ENCODE data around the gene PRKAR2B. TPM values are rescaled to one million over a fixed set of nuclear protein-coding genes. Genes with fewer than 3 reads are reported as not detected.

PRKAR2B gene
- polyA plus RNA-seq, 1 donor from 2014 or later = 297 TPM

DNA sequence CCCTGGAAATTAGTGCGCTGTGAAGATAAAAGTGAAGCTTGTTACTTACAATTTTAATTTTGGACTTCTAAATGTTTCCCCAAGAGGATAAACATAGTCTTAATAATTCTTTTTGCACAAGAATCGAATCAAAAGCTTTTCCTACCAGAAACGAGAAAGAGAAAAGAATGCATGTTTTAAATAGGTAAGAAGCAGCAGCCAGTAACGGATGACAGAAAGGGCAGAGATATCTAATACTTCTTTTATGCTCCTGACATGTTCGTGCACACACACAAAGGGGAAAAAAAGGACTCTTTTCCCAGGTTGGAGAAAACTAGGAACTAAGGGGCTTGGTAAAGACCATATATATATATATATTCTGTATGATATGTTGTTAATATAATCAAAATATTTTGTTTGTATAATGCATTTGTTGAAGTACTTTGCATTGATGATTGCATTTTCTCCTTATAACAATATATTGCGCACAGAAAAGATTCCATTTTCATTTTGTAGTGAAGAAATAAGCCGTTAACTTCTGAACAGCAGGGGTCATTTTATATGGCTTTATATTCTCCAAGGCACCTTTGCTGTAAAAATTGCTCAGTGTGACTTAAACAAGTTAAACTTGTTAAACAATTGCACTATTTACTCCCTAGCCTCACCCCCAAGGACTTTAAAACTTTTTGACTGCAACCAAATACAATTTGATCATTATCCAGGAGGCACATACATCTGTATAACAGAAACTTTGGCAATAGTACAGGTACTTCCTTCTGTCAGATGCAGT lies 2.2 kb downstream of the PRKAR2B start:
- H3K4me3 ChIP-seq (ENCODE audit: low read length) = peak overlapping the region; percentile 94
- no peaks in the 10 kb centered on the region for H4K20me1 ChIP-seq (ENCODE audit: insufficient read depth)
- no peaks in the 10 kb centered on the region for H3K9me3 ChIP-seq (ENCODE audit: low read length)
- no peak overlapping the region for H2AFZ ChIP-seq (ENCODE audit: low read depth, low read length)
- peak overlapping the region; percentile 94 for H3K9ac ChIP-seq (ENCODE audit: low read length)
- no peaks in the 10 kb centered on the region for H3K27me3 ChIP-seq (ENCODE audit: insufficient read depth, low read depth, low read length)
- peaks cover 5% of the 10 kb centered on the region for H3F3A ChIP-seq (ENCODE audit: insufficient read depth, low read length, poor library complexity, severe bottlenecking)
- H3K4me2 ChIP-seq (ENCODE audit: low read length) = peak overlapping the region; percentile 83
- peak overlapping the region; percentile 97 for H3K27ac ChIP-seq (ENCODE audit: low read length)
- H3K79me2 ChIP-seq (replicated peaks; ENCODE audit: insufficient read depth, low read length) = peaks cover 71% of the 10 kb centered on the region
- no peaks in the 10 kb centered on the region for H3K36me3 ChIP-seq (ENCODE audit: insufficient read depth, low read length)
- TF ChIP-seq TAF1 (IDR thresholded peaks at IDR 0.05; ENCODE audit: low read depth) (no peak), EP300 (conservative IDR thresholded peaks at IDR 0.05; ENCODE audit: poor library complexity, severe bottlenecking) (no peak), RAD21 (conservative IDR thresholded peaks at IDR 0.05) (no peak), SMC3 (conservative IDR thresholded peaks at IDR 0.05; ENCODE audit: poor library complexity) (no peak), MXI1 (conservative IDR thresholded peaks at IDR 0.05; ENCODE audit: poor library complexity, severe bottlenecking) (no peak), POLR2AphosphoS5 (IDR thresholded peaks at IDR 0.05) (no peak), EZH2 (IDR thresholded peaks at IDR 0.05; ENCODE audit: borderline replicate concordance, insufficient read depth, low read length, poor library complexity, severe bottlenecking) (no peak)
- TF ChIP-seq, protein P1, sequence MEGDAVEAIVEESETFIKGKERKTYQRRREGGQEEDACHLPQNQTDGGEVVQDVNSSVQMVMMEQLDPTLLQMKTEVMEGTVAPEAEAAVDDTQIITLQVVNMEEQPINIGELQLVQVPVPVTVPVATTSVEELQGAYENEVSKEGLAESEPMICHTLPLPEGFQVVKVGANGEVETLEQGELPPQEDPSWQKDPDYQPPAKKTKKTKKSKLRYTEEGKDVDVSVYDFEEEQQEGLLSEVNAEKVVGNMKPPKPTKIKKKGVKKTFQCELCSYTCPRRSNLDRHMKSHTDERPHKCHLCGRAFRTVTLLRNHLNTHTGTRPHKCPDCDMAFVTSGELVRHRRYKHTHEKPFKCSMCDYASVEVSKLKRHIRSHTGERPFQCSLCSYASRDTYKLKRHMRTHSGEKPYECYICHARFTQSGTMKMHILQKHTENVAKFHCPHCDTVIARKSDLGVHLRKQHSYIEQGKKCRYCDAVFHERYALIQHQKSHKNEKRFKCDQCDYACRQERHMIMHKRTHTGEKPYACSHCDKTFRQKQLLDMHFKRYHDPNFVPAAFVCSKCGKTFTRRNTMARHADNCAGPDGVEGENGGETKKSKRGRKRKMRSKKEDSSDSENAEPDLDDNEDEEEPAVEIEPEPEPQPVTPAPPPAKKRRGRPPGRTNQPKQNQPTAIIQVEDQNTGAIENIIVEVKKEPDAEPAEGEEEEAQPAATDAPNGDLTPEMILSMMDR (IDR thresholded peaks at IDR 0.05; ENCODE audit: poor library complexity, severe bottlenecking) = no peak
- TF ChIP-seq, protein P2, sequence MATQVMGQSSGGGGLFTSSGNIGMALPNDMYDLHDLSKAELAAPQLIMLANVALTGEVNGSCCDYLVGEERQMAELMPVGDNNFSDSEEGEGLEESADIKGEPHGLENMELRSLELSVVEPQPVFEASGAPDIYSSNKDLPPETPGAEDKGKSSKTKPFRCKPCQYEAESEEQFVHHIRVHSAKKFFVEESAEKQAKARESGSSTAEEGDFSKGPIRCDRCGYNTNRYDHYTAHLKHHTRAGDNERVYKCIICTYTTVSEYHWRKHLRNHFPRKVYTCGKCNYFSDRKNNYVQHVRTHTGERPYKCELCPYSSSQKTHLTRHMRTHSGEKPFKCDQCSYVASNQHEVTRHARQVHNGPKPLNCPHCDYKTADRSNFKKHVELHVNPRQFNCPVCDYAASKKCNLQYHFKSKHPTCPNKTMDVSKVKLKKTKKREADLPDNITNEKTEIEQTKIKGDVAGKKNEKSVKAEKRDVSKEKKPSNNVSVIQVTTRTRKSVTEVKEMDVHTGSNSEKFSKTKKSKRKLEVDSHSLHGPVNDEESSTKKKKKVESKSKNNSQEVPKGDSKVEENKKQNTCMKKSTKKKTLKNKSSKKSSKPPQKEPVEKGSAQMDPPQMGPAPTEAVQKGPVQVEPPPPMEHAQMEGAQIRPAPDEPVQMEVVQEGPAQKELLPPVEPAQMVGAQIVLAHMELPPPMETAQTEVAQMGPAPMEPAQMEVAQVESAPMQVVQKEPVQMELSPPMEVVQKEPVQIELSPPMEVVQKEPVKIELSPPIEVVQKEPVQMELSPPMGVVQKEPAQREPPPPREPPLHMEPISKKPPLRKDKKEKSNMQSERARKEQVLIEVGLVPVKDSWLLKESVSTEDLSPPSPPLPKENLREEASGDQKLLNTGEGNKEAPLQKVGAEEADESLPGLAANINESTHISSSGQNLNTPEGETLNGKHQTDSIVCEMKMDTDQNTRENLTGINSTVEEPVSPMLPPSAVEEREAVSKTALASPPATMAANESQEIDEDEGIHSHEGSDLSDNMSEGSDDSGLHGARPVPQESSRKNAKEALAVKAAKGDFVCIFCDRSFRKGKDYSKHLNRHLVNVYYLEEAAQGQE (IDR thresholded peaks at IDR 0.05; ENCODE audit: borderline replicate concordance) = no peak
- no peaks in the 10 kb centered on the region for H3K9me2 ChIP-seq (ENCODE audit: insufficient read depth, low read length)

DNA sequence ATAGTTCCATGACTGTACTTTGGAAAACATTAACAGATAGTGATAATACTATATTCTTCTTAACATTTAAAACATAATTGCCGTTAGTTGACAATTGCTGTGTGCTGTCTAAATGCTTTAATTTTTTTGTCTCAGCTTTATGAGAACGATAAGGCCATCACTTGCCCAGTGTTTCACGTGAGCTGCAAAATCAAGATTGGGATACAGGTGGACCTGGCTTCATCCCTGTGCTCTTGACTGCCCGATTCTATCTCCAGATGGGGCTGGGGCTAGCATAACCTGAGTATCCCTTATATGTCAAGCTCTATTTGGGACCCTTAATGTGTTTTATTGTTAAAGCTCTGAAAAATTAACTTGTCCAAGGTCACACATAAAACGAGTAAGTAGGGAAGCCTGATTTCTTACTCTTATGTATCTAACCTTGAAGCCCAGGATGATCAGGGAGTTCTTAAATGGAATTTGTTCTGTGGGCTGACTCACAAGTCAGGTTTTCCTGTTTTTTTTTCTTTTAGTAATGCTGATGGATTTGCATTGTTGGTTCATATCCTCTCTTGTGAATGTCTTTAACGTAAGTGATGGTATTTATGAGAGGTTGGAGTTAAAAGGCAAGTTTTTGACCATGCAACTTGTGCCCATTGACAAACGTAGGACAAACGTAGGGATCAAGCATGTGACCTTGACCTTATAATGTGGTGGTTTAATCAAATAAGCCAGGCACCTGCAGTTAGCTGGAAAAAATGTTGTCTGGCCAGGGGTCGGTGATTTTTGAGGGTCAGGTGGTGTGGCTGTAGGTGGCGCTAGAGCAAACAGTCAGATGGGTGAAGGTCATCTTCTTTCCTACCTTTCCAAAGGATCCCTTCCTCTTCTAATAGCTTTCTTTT lies 3.6 kb downstream of the PRKAR2B start:
- Histone ChIP-seq H3K27me3 (ENCODE audit: insufficient read depth, low read depth, low read length) (no peaks in the 10 kb centered on the region), H3K27ac (ENCODE audit: low read length) (no peak overlapping the region), H3F3A (ENCODE audit: insufficient read depth, low read length, poor library complexity, severe bottlenecking) (peaks cover 5% of the 10 kb centered on the region), H3K9me2 (ENCODE audit: insufficient read depth, low read length) (no peaks in the 10 kb centered on the region), H3K4me2 (ENCODE audit: low read length) (peak overlapping the region; percentile 83), H3K36me3 (ENCODE audit: insufficient read depth, low read length) (no peaks in the 10 kb centered on the region), H2AFZ (ENCODE audit: low read depth, low read length) (no peak overlapping the region), H3K9me3 (ENCODE audit: low read length) (no peaks in the 10 kb centered on the region), H3K79me2 (replicated peaks; ENCODE audit: insufficient read depth, low read length) (peaks cover 85% of the 10 kb centered on the region), H4K20me1 (ENCODE audit: insufficient read depth) (no peaks in the 10 kb centered on the region), H3K9ac (ENCODE audit: low read length) (no peak overlapping the region), H3K4me3 (ENCODE audit: low read length) (peak overlapping the region; percentile 94)
- TF ChIP-seq MXI1 (conservative IDR thresholded peaks at IDR 0.05; ENCODE audit: poor library complexity, severe bottlenecking) (no peak), POLR2AphosphoS5 (IDR thresholded peaks at IDR 0.05) (no peak), TAF1 (IDR thresholded peaks at IDR 0.05; ENCODE audit: low read depth) (no peak), EP300 (conservative IDR thresholded peaks at IDR 0.05; ENCODE audit: poor library complexity, severe bottlenecking) (no peak), RAD21 (conservative IDR thresholded peaks at IDR 0.05) (no peak), EZH2 (IDR thresholded peaks at IDR 0.05; ENCODE audit: borderline replicate concordance, insufficient read depth, low read length, poor library complexity, severe bottlenecking) (no peak), SMC3 (conservative IDR thresholded peaks at IDR 0.05; ENCODE audit: poor library complexity) (no peak)
- TF ChIP-seq, protein P1 (IDR thresholded peaks at IDR 0.05; ENCODE audit: poor library complexity, severe bottlenecking) = no peak
- TF ChIP-seq, protein P2 (IDR thresholded peaks at IDR 0.05; ENCODE audit: borderline replicate concordance) = no peak
